HUES64 (cell line): Measurements from ENCODE around the gene AFAP1.
"Not testable (repeated sequence)": the region's sequence is repeated elsewhere in the genome, so short reads cannot be mapped to it uniquely, and the experiment has no call there.

Source experiments
- H3K27ac ChIP-seq: 2 replicates; pipeline ENCODE4 v1.7.0; 2013; ENCODE audit warnings: low read depth, low read length, inconsistent platforms
- H3K27me3 ChIP-seq: 2 replicates; pipeline ENCODE4 v1.6.1; 2013; ENCODE audit warnings: mild to moderate bottlenecking, low read length; ENCODE audit not compliant: insufficient read depth
- H3K36me3 ChIP-seq: 2 replicates; pipeline ENCODE4 v1.6.1; 2013; ENCODE audit warnings: mild to moderate bottlenecking, low read length; ENCODE audit not compliant: insufficient read depth
- H3K4me1 ChIP-seq: 2 replicates; pipeline ENCODE4 v1.6.1; 2013; ENCODE audit warnings: mild to moderate bottlenecking, low read length, moderate library complexity; ENCODE audit not compliant: insufficient read depth
- H3K4me3 ChIP-seq: 2 replicates; pipeline ENCODE4 v1.5.1; 2013; ENCODE audit warnings: mild to moderate bottlenecking, low read length, moderate library complexity
- H3K9ac ChIP-seq: 2 replicates; pipeline ENCODE4 v1.6.1; 2013; ENCODE audit warnings: mild to moderate bottlenecking, low read depth, low read length
- H3K9me3 ChIP-seq: 2 replicates; pipeline ENCODE4 v1.6.1; 2013; ENCODE audit warnings: low read depth, low read length; ENCODE audit not compliant: insufficient read depth
- WGBS: fragments of 150-250, 120-280 bp; methylation state at CpG from one replicate; pipeline ENCODE4 v1.1.7; 2013; ENCODE audit warnings: missing lambda C conversion rate; 5-methylcytosine and 5-hydroxymethylcytosine counted together

AFAP1 gene

DNA sequence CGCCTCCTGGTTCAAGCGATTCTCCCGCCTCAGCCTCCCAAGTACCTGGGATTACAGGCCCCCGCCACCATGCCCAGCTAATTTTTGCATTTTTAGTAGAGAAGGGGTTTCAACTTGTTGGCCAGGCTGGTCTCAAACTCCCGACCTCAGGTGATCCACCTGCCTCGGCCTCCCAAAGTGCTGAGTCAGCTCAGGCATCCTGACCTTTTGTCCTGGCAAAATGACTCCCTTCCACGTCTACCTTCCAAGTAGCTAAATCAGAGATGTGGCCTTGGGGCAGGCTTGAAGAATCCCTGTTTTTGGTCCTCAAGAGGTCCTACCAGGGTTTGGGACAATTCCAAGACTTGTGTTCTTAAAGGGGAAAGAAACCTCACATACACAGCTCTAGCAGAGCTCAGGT lies 12.8 kb downstream of the AFAP1 start:
- no peak overlapping the region for H3K27ac ChIP-seq
- no peaks in the 10 kb centered on the region for H3K9me3 ChIP-seq
- H3K36me3 ChIP-seq, result no peaks in the 10 kb centered on the region
- no peak overlapping the region for H3K9ac ChIP-seq
- no peaks in the 10 kb centered on the region for H3K27me3 ChIP-seq
- 92% methylated on average over 7 of the region's 7 CpGs for WGBS
- peaks cover 12% of the 10 kb centered on the region for H3K4me1 ChIP-seq
- H3K4me3 ChIP-seq, result no peak overlapping the region

DNA sequence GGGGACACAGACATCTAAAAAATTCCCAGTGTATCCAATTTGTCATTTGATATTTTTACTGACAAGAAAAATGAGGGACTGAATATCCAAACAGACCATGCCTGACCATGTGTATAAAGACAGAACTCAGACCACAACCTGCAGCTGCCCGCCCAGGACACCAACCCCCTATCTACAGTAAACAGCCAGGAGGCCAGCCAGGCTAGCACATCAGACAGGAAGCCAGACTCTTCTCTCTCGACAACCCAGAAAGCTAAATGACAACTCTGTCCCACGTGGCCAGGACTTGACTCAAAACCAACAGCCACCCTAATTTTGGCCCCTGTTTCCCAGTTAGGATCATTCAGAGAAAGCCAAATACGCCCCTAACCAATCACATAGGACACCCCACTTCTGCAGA lies 15.1 kb downstream of the AFAP1 start:
- no peak overlapping the region for H3K27ac ChIP-seq
- 82% methylated on average over 4 of the region's 4 CpGs for WGBS
- H3K27me3 ChIP-seq, result no peaks in the 10 kb centered on the region
- peaks cover 9% of the 10 kb centered on the region for H3K4me1 ChIP-seq
- no peaks in the 10 kb centered on the region for H3K9me3 ChIP-seq
- H3K4me3 ChIP-seq, result no peak overlapping the region
- no peaks in the 10 kb centered on the region for H3K36me3 ChIP-seq
- no peak overlapping the region for H3K9ac ChIP-seq

DNA sequence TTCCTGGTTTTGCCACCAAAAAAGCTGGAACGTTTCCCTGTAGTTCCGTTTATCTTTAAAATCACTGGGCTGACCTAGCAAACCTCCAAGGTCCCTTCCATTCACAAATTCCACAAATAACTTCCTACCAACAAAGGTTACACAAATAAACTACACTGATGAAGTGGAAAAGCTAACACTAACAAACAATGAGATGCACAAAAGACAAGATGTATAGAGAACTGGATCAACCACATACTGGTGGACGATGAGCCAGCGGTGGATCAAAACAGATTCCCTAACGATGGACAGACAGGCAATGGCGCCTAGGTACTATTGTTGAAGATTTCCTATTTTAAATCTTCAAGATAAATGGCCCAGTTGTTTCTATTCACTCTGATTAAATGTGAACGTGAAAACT lies 15.5 kb downstream of the AFAP1 start:
- Histone ChIP-seq H3K4me1 (peaks cover 7% of the 10 kb centered on the region), H3K4me3 (no peak overlapping the region), H3K27me3 (no peaks in the 10 kb centered on the region), H3K9ac (no peak overlapping the region), H3K36me3 (no peaks in the 10 kb centered on the region), H3K27ac (no peak overlapping the region), H3K9me3 (no peaks in the 10 kb centered on the region)
- WGBS, result 86% methylated on average over 7 of the region's 7 CpGs

DNA sequence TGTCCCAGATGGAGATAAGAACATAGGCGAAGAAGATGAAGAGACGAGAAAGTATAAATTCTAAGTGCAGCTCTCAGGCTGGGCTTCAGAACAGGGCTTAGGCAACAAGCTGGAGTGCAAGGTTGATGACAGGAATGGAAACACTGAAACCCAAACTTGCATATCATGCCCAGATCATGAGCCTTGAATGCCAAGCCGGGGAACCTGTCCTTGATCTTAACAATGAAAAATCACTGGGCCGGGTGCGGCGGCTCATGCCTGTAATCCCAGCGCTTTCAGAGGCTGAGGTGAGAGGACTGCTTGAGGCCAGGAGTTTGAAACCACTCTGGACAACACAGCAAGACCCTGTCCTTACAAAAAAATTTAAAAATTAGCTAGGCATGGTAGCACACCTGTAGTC lies 17.2 kb downstream of the AFAP1 start:
- Histone ChIP-seq H3K27ac (no peak overlapping the region), H3K36me3 (no peaks in the 10 kb centered on the region), H3K9me3 (no peaks in the 10 kb centered on the region), H3K4me1 (peaks cover 9% of the 10 kb centered on the region), H3K27me3 (no peaks in the 10 kb centered on the region), H3K9ac (no peak overlapping the region), H3K4me3 (no peak overlapping the region)
- WGBS, result 88% methylated on average over 7 of the region's 7 CpGs

DNA sequence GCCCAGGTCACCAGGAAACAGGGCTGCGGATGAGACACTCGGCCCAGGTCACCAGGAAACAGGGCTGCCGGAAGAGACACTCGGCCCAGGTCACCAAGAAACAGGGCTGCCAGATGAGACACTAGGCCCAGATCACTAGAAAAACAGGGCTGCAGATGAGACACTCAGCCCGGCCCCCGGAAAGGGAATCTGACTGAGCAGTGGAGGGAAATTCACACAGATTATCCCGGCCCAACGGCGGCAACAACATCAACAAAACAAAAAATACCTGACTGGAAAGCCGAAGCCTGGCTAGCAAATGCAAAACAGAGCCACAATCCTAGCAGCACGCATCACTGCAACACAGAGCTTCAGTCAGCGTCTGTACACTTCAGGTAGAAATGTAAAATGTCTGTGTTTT lies 20.7 kb downstream of the AFAP1 start:
- H3K9me3 ChIP-seq, result no peaks in the 10 kb centered on the region
- H3K27ac ChIP-seq, result no peak overlapping the region
- no peaks in the 10 kb centered on the region for H3K27me3 ChIP-seq
- H3K36me3 ChIP-seq, result no peaks in the 10 kb centered on the region
- 88% methylated on average over 12 of the region's 12 CpGs for WGBS
- H3K4me1 ChIP-seq, result peaks cover 28% of the 10 kb centered on the region
- H3K9ac ChIP-seq, result no peak overlapping the region
- no peak overlapping the region for H3K4me3 ChIP-seq

DNA sequence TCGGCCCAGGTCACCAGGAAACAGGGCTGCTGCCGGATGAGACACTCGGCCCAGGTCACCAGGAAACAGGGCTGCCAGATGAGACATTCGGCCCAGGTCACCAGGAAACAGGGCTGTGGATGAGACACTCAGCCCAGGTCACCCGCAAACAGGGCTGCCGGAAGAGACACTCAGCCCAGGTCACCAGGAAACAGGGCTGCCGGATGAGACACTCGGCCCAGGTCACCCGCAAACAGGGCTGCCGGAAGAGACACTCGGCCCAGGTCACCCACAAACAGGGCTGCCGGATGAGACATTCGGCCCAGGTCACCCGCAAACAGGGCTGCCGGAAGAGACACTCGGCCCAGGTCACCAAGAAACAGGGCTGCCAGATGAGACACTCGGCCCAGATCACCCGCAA lies 21.5 kb downstream of the AFAP1 start:
- H3K4me1 ChIP-seq, result peaks cover 28% of the 10 kb centered on the region
- H3K4me3 ChIP-seq, H3K9me3 ChIP-seq, H3K36me3 ChIP-seq, H3K27me3 ChIP-seq, H3K9ac ChIP-seq, H3K27ac ChIP-seq: not testable (repeated sequence)
- WGBS, result 95% methylated on average over 18 of the region's 18 CpGs

DNA sequence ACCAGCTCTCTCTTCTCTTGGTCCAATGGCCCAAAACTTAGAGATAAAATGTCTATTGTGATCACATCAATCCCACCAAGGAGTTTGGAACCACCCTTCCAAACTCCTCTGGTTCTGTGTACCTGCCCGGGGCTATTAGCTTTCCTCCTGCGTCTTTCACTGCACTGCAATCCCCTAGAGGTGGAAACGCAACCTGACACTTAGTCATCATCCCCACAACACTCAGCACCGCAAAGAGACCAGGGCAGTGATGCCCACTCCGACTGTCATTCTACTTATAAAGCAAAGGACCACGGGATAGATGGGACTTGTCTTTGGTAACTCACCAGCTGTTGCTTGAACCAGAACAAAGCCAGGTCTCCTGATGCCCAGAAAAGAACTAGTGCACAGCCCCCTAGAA lies 22.0 kb downstream of the AFAP1 start:
- no peaks in the 10 kb centered on the region for H3K27me3 ChIP-seq
- no peak overlapping the region for H3K4me3 ChIP-seq
- H3K9me3 ChIP-seq, result no peaks in the 10 kb centered on the region
- H3K4me1 ChIP-seq, result peaks cover 28% of the 10 kb centered on the region
- no peak overlapping the region for H3K9ac ChIP-seq
- WGBS, result 71% methylated on average over 6 of the region's 6 CpGs
- no peaks in the 10 kb centered on the region for H3K36me3 ChIP-seq
- H3K27ac ChIP-seq, result no peak overlapping the region

DNA sequence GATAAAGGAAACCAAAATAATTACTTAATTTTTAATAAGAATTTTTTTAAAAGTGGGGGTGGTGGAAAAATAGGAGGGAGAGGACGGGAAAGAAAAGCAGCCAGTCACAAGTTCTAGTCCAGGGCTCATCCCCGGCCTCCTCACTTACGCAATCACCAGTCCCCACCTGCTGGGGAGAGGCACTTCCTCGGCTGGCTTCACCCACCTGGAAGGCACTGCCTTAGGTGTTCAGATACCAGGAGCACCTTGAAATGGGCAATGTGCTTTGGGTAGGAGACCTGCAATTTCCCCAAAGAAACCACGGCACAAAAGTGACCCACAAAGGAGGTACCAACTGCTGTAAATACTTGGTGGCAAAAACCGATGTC lies 23.8 kb downstream of the AFAP1 start:
- H3K27ac ChIP-seq, result no peak overlapping the region
- H3K36me3 ChIP-seq, result no peaks in the 10 kb centered on the region
- no peaks in the 10 kb centered on the region for H3K27me3 ChIP-seq
- H3K9me3 ChIP-seq, result no peaks in the 10 kb centered on the region
- H3K4me1 ChIP-seq, result peaks cover 42% of the 10 kb centered on the region
- H3K9ac ChIP-seq, result no peak overlapping the region
- H3K4me3 ChIP-seq, result no peak overlapping the region
- WGBS, result 69% methylated on average over 6 of the region's 6 CpGs

DNA sequence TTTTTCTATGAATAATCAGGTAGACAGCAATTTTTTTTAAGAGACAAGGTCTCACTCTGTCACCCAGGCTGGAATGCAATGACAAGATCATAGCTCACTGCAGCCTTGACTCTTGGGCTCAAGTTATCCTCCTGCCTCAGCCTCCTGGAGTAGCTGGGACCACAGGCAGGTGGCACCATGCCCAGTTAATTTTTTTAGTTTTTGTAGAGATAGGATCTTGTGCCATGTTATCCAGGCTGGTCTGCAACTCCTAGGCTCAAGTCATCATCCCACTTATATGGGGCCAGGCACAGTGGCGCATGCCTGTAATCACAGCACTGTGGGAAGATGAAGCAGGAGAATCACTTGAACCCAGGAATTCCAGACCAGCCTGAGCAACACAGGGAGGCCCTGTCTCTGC lies 26.8 kb downstream of the AFAP1 start:
- Histone ChIP-seq H3K27ac (no peak overlapping the region), H3K4me1 (peaks cover 55% of the 10 kb centered on the region), H3K9ac (no peak overlapping the region), H3K4me3 (no peak overlapping the region), H3K36me3 (no peaks in the 10 kb centered on the region), H3K27me3 (no peaks in the 10 kb centered on the region), H3K9me3 (no peaks in the 10 kb centered on the region)
- 100% methylated on average over 1 of the region's 1 CpG for WGBS

DNA sequence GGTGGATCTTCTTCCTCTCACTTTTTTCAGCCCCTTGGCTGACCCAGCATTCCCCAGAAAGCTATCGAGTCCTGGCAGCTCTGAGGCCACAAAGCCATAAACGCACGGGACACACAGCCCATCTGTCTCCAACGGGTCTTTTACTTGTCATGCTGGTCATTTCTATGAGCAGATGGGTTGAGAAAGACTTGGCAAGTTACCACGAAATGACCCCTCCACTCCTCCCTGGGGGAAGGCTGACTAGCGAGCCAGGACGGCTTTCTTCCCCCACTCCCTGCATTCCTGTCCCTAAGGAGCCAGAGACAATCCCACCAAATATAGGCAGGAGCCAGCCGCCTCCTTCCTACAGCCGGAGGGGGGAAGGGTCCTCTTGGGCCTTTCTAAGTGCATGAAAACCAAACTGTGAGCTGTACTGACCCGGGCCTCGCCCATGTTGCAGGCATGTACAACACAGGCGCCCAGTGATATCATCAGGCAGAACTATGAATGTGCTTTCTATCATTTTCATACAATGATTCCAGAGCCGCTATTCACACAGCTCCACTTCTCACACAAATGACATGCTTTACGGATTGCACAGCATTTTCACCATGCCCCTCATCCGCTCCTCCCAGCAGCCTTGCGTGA lies 28.6 kb downstream of the AFAP1 start:
- H3K36me3 ChIP-seq, result no peaks in the 10 kb centered on the region
- peak overlapping the region; percentile 78 for H3K27ac ChIP-seq
- H3K9ac ChIP-seq, result peak overlapping the region; percentile 34; the same call in 1 of the 2 replicates
- H3K27me3 ChIP-seq, result no peaks in the 10 kb centered on the region
- peaks cover 51% of the 10 kb centered on the region for H3K4me1 ChIP-seq
- H3K4me3 ChIP-seq, result no peak overlapping the region; the same call in 1 of the 2 replicates
- WGBS, result 30% methylated on average over 16 of the region's 16 CpGs
- H3K9me3 ChIP-seq, result no peaks in the 10 kb centered on the region

DNA sequence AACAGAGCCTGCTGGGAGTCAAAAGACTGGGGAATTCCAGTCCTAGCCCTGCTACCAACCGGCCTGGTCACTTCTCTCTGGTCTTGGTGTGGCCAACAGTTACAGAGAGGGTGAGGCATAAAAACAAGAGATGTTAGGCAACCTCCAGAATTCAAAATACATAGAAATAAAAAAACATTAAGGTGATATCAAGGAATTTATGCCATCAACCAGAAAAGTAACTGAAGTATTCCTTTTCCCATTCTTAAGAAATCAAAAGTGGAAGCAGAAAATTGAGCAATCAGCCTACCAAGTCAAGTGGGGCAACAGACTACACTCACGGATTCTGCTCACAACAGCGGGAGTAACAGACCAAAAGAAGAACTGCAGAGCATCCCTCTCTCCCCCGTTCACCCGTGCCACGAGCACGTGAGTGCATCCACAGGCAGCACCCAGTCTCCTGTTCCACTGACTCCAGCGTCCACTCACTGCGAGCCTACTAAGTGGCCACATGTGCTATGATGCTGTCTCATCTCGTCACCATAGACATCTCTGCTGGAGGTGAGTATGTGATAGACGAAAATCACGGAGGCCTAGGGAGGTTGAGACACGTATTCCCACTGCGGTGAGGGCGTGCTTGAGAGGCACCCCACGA lies 29.3 kb downstream of the AFAP1 start:
- H3K27ac ChIP-seq, result peak overlapping the region; percentile 78
- H3K36me3 ChIP-seq, result no peaks in the 10 kb centered on the region
- WGBS, result 83% methylated on average over 16 of the region's 16 CpGs
- no peaks in the 10 kb centered on the region for H3K9me3 ChIP-seq
- peak overlapping the region; percentile 34; the same call in 1 of the 2 replicates for H3K9ac ChIP-seq
- H3K4me3 ChIP-seq, result no peak overlapping the region
- peaks cover 53% of the 10 kb centered on the region for H3K4me1 ChIP-seq
- no peaks in the 10 kb centered on the region for H3K27me3 ChIP-seq
